ENCODE measurements around the gene SAG.

SAG gene

DNA sequence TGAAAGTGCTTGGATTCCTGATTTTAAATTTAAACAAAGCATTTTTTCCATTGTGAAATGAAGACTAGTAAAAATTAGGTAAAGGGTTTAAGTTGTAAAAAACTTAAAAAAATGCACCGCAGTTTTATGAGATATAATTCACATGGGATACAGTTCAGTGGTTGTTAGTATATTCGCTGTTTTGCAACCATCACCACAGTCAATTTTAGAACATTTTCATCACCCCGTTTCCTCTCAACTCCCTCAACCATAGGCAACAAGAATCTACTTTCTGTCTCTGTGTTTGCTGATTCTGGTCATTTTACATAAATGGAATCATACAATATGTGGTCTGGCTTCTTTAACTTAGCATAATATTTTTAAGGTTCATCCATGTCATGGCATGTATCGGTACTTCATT is 50.7 kb downstream of the SAG start:
- Histone ChIP-seq H3K4me1 (ENCODE audit: insufficient read depth, low read length) (peaks cover 52% of the 10 kb centered on the region), H3K27ac (ENCODE audit: low read depth, low read length) (no peak overlapping the region)

GRCh38 chr2:233358947-233359346 is 51.3 kb downstream of the SAG start:
- no peaks in the 10 kb centered on the region for H3K36me3 ChIP-seq (ENCODE audit: insufficient read depth, low read length)
- H3K9me3 ChIP-seq (ENCODE audit: low read length), result no peaks in the 10 kb centered on the region
- H3K27ac ChIP-seq (ENCODE audit: low read depth, low read length), result no peak overlapping the region
- H3K27me3 ChIP-seq (ENCODE audit: control insufficient read depth in 1 of 2, insufficient read depth in 2 of 2, low read length in 2 of 2), result no peaks in the 10 kb centered on the region
- peaks cover 46% of the 10 kb centered on the region for H3K4me1 ChIP-seq (ENCODE audit: insufficient read depth, low read length)
- H3K4me3 ChIP-seq (ENCODE audit: low read depth in 1 of 2, low read length in 2 of 2), result no peak overlapping the region
- H3K9ac ChIP-seq (ENCODE audit: low read length), result no peak overlapping the region

More for the DNA sequence above, 50.7 kb downstream of the SAG start:
- H3K27me3 ChIP-seq (ENCODE audit: control insufficient read depth in 1 of 2, insufficient read depth in 2 of 2, low read length in 2 of 2), result no peaks in the 10 kb centered on the region
- H3K9ac ChIP-seq (ENCODE audit: low read length), result no peak overlapping the region
- H3K36me3 ChIP-seq (ENCODE audit: insufficient read depth, low read length), result no peaks in the 10 kb centered on the region
- H3K4me3 ChIP-seq (ENCODE audit: low read depth in 1 of 2, low read length in 2 of 2), result no peak overlapping the region
- no peaks in the 10 kb centered on the region for H3K9me3 ChIP-seq (ENCODE audit: low read length)

DNA sequence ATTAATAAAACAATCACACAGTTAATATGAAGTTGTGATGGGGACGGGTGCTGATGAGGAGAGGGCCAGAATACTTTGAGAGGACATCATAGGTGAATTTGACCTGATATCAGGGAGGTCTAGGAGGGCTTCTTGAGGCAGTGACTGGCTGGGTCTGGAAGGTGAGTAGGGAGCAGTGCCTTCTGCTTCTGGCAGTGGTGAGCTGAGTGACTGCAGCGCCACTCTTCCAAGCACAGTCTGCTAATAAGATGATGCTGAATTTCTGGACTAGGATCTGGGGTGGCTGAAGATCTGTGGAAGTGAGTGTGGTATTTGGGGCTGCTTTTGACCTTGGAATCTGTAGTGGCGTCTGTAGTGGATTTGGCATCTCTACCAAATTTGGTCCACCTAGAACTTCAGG is 52.2 kb downstream of the SAG start:
- H3K4me1 ChIP-seq (ENCODE audit: insufficient read depth, low read length), result peaks cover 46% of the 10 kb centered on the region
- H3K36me3 ChIP-seq (ENCODE audit: insufficient read depth, low read length), result no peaks in the 10 kb centered on the region
- H3K9me3 ChIP-seq (ENCODE audit: low read length), result no peaks in the 10 kb centered on the region
- no peak overlapping the region for H3K27ac ChIP-seq (ENCODE audit: low read depth, low read length)
- H3K4me3 ChIP-seq (ENCODE audit: low read depth in 1 of 2, low read length in 2 of 2), result no peak overlapping the region
- H3K27me3 ChIP-seq (ENCODE audit: control insufficient read depth in 1 of 2, insufficient read depth in 2 of 2, low read length in 2 of 2), result no peaks in the 10 kb centered on the region
- H3K9ac ChIP-seq (ENCODE audit: low read length), result no peak overlapping the region

- Histone ChIP-seq H3K27me3 (ENCODE audit: control insufficient read depth in 1 of 2, insufficient read depth in 2 of 2, low read length in 2 of 2) (no peaks in the 10 kb centered on the region), H3K9ac (ENCODE audit: low read length) (no peak overlapping the region), H3K4me3 (ENCODE audit: low read depth in 1 of 2, low read length in 2 of 2) (no peak overlapping the region), H3K4me1 (ENCODE audit: insufficient read depth, low read length) (peaks cover 40% of the 10 kb centered on the region), H3K27ac (ENCODE audit: low read depth, low read length) (no peak overlapping the region), H3K36me3 (ENCODE audit: insufficient read depth, low read length) (no peaks in the 10 kb centered on the region), H3K9me3 (ENCODE audit: low read length) (no peaks in the 10 kb centered on the region)
Observed at GRCh38 chr2:233360771-233361176, 53.2 kb downstream of the SAG start.

DNA sequence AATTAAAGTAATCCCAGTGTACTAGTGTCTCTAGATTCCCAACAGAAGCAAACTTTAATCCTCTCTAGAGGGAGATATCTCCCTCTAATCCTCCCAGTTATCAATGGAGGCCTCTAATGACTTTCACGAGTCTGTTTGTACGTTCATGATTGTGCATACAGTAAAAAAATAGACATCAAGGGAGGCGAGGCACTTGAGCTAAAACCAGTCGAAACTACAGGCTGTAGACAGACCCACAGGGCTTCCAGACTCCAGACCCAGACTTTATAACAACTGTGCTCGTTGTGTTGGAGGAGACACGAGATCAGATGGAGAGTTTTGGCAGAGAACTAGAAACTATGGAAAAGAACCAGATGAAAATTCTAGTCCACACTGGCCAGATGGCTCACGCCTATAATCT is 53.7 kb downstream of the SAG start:
- Histone ChIP-seq H3K27ac (ENCODE audit: low read depth, low read length) (no peak overlapping the region), H3K36me3 (ENCODE audit: insufficient read depth, low read length) (no peaks in the 10 kb centered on the region), H3K9me3 (ENCODE audit: low read length) (no peaks in the 10 kb centered on the region), H3K9ac (ENCODE audit: low read length) (no peak overlapping the region), H3K4me1 (ENCODE audit: insufficient read depth, low read length) (peaks cover 34% of the 10 kb centered on the region), H3K4me3 (ENCODE audit: low read depth in 1 of 2, low read length in 2 of 2) (no peak overlapping the region), H3K27me3 (ENCODE audit: control insufficient read depth in 1 of 2, insufficient read depth in 2 of 2, low read length in 2 of 2) (no peaks in the 10 kb centered on the region)

DNA sequence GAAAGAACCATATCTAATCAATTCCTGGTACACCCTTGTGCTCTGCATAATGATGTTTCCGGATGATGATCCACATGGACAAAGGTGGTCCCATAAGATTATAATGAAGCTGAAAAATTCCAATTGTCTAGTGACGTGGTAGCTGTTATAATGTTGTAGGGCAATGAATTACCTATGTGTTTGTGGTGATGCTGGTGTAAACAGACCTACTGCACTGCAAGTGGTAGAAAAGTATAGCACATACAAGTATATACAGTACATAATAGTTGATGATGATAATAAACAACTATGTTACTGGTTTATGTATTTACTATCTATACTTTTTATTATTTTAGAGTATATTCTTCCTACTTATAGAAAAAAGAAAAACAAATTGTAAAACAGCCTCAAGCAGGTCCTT is 55.1 kb downstream of the SAG start:
- Histone ChIP-seq H3K4me1 (ENCODE audit: insufficient read depth, low read length) (peaks cover 27% of the 10 kb centered on the region), H3K36me3 (ENCODE audit: insufficient read depth, low read length) (no peaks in the 10 kb centered on the region), H3K9ac (ENCODE audit: low read length) (no peak overlapping the region), H3K27ac (ENCODE audit: low read depth, low read length) (no peak overlapping the region), H3K9me3 (ENCODE audit: low read length) (no peaks in the 10 kb centered on the region), H3K4me3 (ENCODE audit: low read depth in 1 of 2, low read length in 2 of 2) (no peak overlapping the region), H3K27me3 (ENCODE audit: control insufficient read depth in 1 of 2, insufficient read depth in 2 of 2, low read length in 2 of 2) (no peaks in the 10 kb centered on the region)

- no peak overlapping the region for H3K9ac ChIP-seq (ENCODE audit: low read length)
- H3K4me1 ChIP-seq (ENCODE audit: insufficient read depth, low read length), result peaks cover 17% of the 10 kb centered on the region
- H3K27ac ChIP-seq (ENCODE audit: low read depth, low read length), result no peak overlapping the region
- H3K4me3 ChIP-seq (ENCODE audit: low read depth in 1 of 2, low read length in 2 of 2), result no peak overlapping the region
- no peaks in the 10 kb centered on the region for H3K9me3 ChIP-seq (ENCODE audit: low read length)
- no peaks in the 10 kb centered on the region for H3K36me3 ChIP-seq (ENCODE audit: insufficient read depth, low read length)
- no peaks in the 10 kb centered on the region for H3K27me3 ChIP-seq (ENCODE audit: control insufficient read depth in 1 of 2, insufficient read depth in 2 of 2, low read length in 2 of 2)
Observed at GRCh38 chr2:233363744-233364235, 56.2 kb downstream of the SAG start.

GRCh38 chr2:233365861-233366520 is 58.4 kb downstream of the SAG start:
- Histone ChIP-seq H3K9ac (ENCODE audit: low read length) (no peak overlapping the region), H3K36me3 (ENCODE audit: insufficient read depth, low read length) (no peaks in the 10 kb centered on the region), H3K9me3 (ENCODE audit: low read length) (no peaks in the 10 kb centered on the region), H3K27ac (ENCODE audit: low read depth, low read length) (no peak overlapping the region), H3K27me3 (ENCODE audit: control insufficient read depth in 1 of 2, insufficient read depth in 2 of 2, low read length in 2 of 2) (no peaks in the 10 kb centered on the region), H3K4me3 (ENCODE audit: low read depth in 1 of 2, low read length in 2 of 2) (no peak overlapping the region), H3K4me1 (ENCODE audit: insufficient read depth, low read length) (peaks cover 15% of the 10 kb centered on the region)

GRCh38 chr2:233367586-233367985 is 60.0 kb downstream of the SAG start:
- H3K9ac ChIP-seq (ENCODE audit: low read length), result no peak overlapping the region
- no peak overlapping the region for H3K27ac ChIP-seq (ENCODE audit: low read depth, low read length)
- no peaks in the 10 kb centered on the region for H3K36me3 ChIP-seq (ENCODE audit: insufficient read depth, low read length)
- no peaks in the 10 kb centered on the region for H3K27me3 ChIP-seq (ENCODE audit: control insufficient read depth in 1 of 2, insufficient read depth in 2 of 2, low read length in 2 of 2)
- H3K4me1 ChIP-seq (ENCODE audit: insufficient read depth, low read length), result peaks cover 7% of the 10 kb centered on the region
- H3K4me3 ChIP-seq (ENCODE audit: low read depth in 1 of 2, low read length in 2 of 2), result no peak overlapping the region
- H3K9me3 ChIP-seq (ENCODE audit: low read length), result no peaks in the 10 kb centered on the region

GRCh38 chr2:233368756-233369155 is 61.1 kb downstream of the SAG start:
- Histone ChIP-seq H3K9ac (ENCODE audit: low read length) (no peak overlapping the region), H3K27me3 (ENCODE audit: control insufficient read depth in 1 of 2, insufficient read depth in 2 of 2, low read length in 2 of 2) (no peaks in the 10 kb centered on the region), H3K4me1 (ENCODE audit: insufficient read depth, low read length) (peaks cover 7% of the 10 kb centered on the region), H3K27ac (ENCODE audit: low read depth, low read length) (no peak overlapping the region), H3K36me3 (ENCODE audit: insufficient read depth, low read length) (no peaks in the 10 kb centered on the region), H3K9me3 (ENCODE audit: low read length) (no peaks in the 10 kb centered on the region), H3K4me3 (ENCODE audit: low read depth in 1 of 2, low read length in 2 of 2) (no peak overlapping the region)

DNA sequence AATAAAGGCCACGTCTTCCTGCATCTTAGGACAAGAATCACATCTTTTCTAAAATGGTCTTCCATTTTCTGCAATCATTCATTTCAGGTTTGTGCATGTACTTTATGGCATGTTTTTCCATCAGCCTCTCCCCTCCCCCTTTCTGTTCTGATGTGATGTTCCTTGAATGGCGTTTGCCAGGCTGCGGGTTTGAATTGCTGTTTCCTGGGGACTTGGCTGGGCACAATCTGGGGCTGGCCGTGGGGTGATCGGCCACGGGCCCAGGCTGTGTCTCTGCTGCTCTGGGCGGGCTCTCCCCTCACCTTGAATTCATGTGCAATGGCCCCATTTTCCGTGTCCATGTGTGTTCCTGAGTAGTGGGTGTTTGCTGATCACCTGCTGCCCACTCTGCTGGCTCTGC is 61.8 kb downstream of the SAG start:
- H3K4me1 ChIP-seq (ENCODE audit: insufficient read depth, low read length), result peaks cover 7% of the 10 kb centered on the region
- H3K27me3 ChIP-seq (ENCODE audit: control insufficient read depth in 1 of 2, insufficient read depth in 2 of 2, low read length in 2 of 2), result no peaks in the 10 kb centered on the region
- no peak overlapping the region for H3K9ac ChIP-seq (ENCODE audit: low read length)
- no peaks in the 10 kb centered on the region for H3K36me3 ChIP-seq (ENCODE audit: insufficient read depth, low read length)
- H3K9me3 ChIP-seq (ENCODE audit: low read length), result no peaks in the 10 kb centered on the region
- no peak overlapping the region for H3K4me3 ChIP-seq (ENCODE audit: low read depth in 1 of 2, low read length in 2 of 2)
- no peak overlapping the region for H3K27ac ChIP-seq (ENCODE audit: low read depth, low read length)
